ENCODE measurements around the gene FKBP8. TPM values are rescaled to one million over a fixed set of nuclear protein-coding genes. Genes with fewer than 3 reads are reported as not detected.

Gene FKBP8
- total RNA-seq, 1 experiment from 2014 or later, result 286 TPM

DNA sequence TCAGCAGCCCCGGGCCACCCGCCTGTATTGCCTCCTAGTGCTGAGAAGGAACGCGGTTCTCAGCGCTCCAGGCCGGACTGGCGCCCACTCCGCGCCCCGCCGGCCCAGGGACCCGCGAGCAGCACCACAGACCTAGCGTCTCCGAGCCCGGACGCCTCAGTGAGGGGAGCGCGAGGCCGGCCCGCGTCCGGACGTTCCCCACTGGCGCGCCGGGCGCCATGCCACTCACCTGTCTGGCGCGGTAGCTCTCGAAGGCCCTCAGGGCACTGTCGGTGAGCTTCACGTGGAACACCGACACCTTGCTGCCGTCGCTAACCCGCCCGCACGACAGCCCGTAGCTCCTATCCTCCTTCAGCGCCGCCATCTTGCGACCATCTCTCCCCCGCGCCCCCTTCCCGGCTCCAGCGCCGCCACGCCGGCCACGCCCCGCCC is 21.7 kb downstream of the FKBP8 start, which contains the start of gene ELL:
TSS of gene ELL (minus strand) at position 379 of the 432 bp plus-strand sequence. CDS start at position 364, 15 bp downstream.
- no peak for DNase-seq (ENCODE audit: low spot score)

DNA sequence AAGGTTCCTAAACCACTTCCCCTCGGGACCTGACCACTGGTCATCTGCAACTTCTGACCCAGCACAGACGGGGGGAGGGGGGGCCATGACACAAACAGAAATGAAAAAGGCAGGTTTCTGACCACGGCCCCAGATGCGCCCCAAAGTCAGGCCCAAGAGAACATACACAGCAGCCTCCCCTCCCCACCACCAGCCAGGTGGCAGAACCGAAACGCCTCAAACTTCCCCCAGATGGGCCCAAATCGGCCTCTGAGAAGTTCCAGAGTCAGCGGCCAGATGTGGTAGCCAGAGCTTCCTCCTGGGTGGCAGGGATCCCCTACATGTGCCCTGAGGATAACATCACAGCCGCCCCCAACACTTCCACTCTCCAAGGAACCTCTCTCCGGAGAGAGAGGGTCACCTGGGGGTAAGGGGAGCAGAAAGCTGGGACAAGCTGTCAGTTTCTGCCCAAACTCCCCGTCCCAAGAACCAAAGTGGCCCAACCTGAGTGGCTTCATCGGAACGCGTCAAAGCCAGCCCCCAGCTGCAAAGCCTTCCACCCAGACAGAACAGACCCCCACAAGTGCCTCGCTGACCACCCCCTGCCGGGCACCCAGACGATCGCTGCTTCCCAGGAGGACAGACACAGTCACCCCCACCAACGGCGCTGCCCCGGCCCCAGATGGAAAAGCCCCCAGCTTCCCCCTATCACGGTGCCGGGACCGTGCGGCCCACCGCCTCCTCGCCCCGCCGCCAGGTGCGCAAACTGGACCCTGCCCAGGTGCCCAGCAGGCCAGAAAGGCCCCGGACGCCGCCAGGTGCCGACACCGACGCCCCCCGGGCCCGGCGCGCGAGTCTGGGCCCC is 22.3 kb downstream of the FKBP8 start:
- DNase-seq (ENCODE audit: low spot score), result no peak

- DNase-seq (ENCODE audit: low spot score), result peak; percentile 84
Measured at GRCh38 chr19:18519962-18520847, 23.2 kb downstream of the FKBP8 start.

DNA sequence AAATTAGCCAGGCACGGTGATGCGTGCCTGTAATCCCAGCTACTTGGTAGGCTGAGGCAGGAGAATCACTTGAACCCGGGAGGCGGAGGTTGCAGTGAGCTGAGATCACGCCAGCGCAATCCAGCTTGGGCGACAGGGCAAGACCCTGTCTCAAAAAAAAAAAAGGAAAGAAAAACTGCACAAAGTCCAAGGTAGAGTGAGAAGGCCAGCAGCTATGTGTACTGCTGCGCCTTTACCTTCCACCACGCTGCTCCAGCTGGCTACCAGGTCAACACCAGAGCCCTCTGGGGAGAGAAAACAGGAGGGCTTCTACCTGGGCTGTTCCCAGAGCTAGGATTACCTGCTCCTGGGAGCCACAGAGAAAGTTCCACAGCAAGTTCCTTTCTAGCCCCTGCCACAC is 24.7 kb downstream of the FKBP8 start:
- no peak for DNase-seq (ENCODE audit: low spot score)

DNA sequence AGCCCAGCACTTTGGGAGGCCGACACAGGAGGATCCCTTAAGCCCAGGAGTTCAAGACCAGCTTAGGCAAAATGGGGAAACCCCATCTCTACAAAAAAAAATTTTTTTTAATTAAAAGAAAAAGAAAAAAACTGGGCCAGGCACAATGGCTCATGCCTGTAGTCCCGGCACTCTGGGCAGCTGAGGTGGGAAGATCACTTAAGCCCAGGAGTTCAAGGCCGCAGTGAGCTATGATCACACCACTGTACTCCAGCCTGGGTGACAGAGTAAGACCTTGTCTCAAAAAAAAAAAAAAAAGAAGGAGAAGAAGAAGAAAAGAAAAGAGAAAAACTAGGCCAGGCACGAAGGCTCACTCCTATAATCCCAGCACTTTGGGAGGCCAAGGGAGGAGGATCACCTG is 25.8 kb downstream of the FKBP8 start:
- no peak for DNase-seq (ENCODE audit: low spot score)

DNA sequence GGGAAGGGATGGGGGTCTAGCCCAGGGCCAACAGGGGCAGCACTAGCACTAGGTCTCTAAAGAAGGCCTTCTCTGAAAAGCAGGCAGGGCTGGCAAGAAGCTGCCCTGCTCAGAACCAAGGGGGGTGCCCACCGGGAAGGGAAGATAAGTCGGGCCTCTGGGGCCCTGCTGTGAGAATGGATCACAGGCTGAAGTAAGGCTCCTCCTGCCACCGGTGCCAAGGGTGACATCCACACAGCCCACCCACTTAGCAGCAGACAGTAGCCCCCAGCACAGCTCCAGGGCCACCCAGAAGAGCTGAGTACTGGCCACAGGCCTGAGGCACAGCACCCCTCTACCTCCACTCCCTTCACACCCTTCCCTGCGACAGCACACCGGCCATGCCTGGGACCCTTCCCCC is 27.4 kb downstream of the FKBP8 start:
- DNase-seq (ENCODE audit: low spot score), result no peak

GRCh38 chr19:18514800-18515682 is 28.3 kb downstream of the FKBP8 start:
- DNase-seq (ENCODE audit: low spot score), result no peak

- no peak for DNase-seq (ENCODE audit: low spot score)
Measured at GRCh38 chr19:18513868-18514267, 29.5 kb downstream of the FKBP8 start.

DNA sequence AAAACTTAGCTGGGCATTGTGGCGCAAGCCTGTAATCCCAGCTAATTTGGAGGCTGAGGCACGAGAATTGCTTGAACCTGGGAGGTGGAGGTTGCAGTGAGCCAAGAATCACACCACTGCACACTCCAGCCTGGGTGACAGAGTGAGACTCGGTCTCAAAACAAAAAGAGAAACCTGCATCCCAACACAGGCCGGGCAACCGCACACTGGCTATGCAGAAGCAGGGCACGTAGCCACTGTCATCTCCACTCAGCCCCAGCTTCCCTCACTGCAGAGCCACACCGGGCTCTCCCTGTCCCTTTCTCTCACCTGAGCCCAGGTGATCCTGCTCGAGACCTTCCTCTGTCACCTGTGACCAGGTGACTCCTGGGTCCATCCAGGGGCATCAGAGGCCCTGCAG is 33.2 kb downstream of the FKBP8 start:
- no peak for DNase-seq (ENCODE audit: low spot score)

GRCh38 chr19:18508585-18508984 is 34.8 kb downstream of the FKBP8 start:
- DNase-seq (ENCODE audit: low spot score), result no peak

GRCh38 chr19:18507727-18508440 is 35.5 kb downstream of the FKBP8 start:
- DNase-seq (ENCODE audit: low spot score), result no peak

DNA sequence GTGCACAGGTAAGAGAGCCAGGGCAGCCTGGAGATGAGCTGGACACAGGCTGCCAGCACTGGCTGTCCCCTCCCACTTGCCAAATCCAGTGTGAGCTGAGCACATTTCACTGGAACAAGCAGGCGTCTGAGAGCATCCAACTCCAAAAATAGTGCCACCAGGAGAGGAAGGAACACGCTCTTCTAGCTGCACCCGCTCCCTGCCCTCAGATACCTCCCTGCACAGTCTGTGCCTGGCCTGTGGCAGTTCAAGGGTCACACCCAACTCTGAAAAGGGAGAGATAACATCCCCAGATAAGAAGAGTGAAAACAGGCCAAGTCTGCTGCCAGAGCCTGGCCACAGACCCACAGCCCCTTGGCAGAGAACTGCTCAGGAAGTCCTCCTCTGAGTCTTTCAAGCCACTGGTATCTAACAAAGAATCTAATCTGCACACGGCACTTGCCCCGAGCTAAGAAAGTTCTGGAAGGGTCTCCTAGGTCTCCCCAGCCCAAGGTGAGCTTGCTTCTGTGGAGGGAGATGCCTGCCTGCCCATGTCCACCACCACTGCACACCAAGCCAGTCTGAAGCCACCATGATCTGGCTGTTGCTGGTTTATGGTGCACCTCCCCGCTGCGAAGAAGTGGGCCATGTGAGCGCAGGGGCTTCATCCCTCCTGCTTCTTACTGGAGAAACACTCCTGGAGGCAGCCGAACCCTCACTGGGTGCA is 36.2 kb downstream of the FKBP8 start:
- DNase-seq (ENCODE audit: low spot score), result no peak

DNA sequence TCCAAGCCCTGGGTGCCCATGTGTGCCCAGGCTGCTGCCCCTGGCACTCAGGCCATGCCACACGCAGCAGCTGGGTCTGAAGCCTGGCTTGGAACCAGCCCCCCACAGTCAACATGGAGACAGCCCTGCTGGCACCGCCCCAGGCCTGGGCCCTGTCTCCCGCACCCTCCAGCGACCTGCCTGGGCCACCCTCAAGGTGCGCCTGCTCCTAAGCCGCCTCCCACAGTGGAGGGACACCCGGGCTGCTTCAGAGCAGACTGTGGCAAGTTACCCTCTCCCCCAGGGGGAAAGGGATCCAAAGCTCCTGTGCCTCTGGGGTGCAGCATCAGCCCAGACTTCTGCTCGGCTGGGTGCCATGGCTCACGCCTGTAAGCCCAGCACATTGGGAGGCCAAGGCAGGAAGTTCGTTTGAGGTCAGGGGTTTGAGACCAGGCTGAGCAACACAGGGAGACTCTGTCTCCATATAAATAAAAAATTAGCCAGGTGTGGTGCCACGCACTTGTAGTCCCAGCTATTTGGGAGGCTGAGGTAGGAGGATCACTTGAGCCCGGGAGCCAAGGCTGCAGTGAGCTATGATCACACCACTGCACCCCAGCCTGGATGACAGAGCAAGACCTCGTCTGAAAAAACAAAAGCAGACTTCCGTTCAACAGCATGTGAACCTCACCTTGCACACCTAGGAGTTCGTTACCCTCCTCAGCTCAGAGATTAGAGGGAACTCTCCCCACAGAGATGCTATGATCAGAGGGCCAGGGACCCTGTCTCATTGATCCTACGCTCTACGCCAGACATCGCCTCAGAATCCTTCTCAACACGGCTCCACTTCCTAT is 37.1 kb downstream of the FKBP8 start:
- no peak for DNase-seq (ENCODE audit: low spot score)

GRCh38 chr19:18504886-18505610 is 38.3 kb downstream of the FKBP8 start:
- DNase-seq (ENCODE audit: low spot score), result no peak

GRCh38 chr19:18503971-18504885 is 39.1 kb downstream of the FKBP8 start:
- DNase-seq (ENCODE audit: low spot score), result no peak

DNA sequence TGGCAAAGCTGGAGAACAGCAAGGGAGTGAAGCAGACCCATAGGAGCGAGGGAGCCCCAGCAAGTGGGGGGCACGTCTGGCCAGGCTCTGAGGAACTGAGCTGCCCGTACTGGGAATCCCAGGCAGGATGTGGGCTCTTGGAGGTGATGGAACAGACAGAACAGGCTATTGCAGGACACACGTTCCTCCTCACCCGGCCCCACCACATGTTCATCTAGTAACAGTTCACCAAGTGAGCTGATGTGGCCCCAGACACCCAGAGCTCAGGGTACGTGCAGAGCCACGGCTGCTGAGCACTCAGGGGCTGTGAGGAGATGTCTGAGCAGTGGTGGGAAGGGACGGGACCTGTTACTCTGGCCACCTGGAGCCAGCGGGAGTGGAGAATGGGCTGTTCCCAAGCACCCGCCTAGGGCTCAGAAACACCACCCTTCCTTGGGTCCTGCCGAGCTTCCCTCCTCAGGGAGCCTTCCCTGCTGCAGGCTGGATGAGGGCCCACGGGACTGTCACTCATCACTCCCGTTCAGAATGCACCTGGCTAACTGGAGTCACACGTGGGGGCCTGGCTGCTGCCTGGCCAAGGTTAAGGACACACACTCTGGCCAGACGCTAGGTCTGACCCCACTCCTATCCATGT is 39.9 kb downstream of the FKBP8 start:
- peak; percentile 49 for DNase-seq (ENCODE audit: low spot score)

- peak; percentile 29 for DNase-seq (ENCODE audit: low spot score)
Measured at GRCh38 chr19:18502638-18503294, 40.6 kb downstream of the FKBP8 start.
